Measurements from ENCODE around the gene MYO3B. TPM values are rescaled to one million over a fixed set of nuclear protein-coding genes. Genes with fewer than 3 reads are reported as not detected.
"Not testable (repeated sequence)": the region's sequence is repeated elsewhere in the genome, so short reads cannot be mapped to it uniquely, and the experiment has no call there.

The MYO3B gene
- total RNA-seq, 1 experiment from 2014 or later = not detected

- not testable (repeated sequence) for H3K4me3 ChIP-seq, H3K27me3 ChIP-seq, DNase-seq, H3K36me3 ChIP-seq
- peaks cover 13% of the 10 kb centered on the region for H3K9me3 ChIP-seq
Observed at GRCh38 chr2:170551899-170552298, 374.0 kb downstream of the MYO3B start.

- no peaks in the 10 kb centered on the region for H3K36me3 ChIP-seq
- H3K4me3 ChIP-seq = no peak overlapping the region
- H3K27me3 ChIP-seq = no peaks in the 10 kb centered on the region
- peaks cover 13% of the 10 kb centered on the region for H3K9me3 ChIP-seq
- no peak for DNase-seq
Observed at GRCh38 chr2:170553748-170554147, 375.8 kb downstream of the MYO3B start.

- H3K4me3 ChIP-seq = no peak overlapping the region
- H3K36me3 ChIP-seq = no peaks in the 10 kb centered on the region
- no peaks in the 10 kb centered on the region for H3K27me3 ChIP-seq
- DNase-seq = peak; percentile 92
- peaks cover 13% of the 10 kb centered on the region for H3K9me3 ChIP-seq
Observed at GRCh38 chr2:170554278-170554955, 376.5 kb downstream of the MYO3B start.

- no peaks in the 10 kb centered on the region for H3K27me3 ChIP-seq
- H3K9me3 ChIP-seq = no peaks in the 10 kb centered on the region
- DNase-seq = no peak
- H3K4me3 ChIP-seq = no peak overlapping the region
- no peaks in the 10 kb centered on the region for H3K36me3 ChIP-seq
Observed at GRCh38 chr2:170562928-170563327, 385.0 kb downstream of the MYO3B start.

- Histone ChIP-seq H3K9me3 (no peaks in the 10 kb centered on the region), H3K36me3 (no peaks in the 10 kb centered on the region), H3K27me3 (no peaks in the 10 kb centered on the region), H3K4me3 (no peak overlapping the region)
- DNase-seq = no peak
Observed at GRCh38 chr2:170563401-170563800, 385.5 kb downstream of the MYO3B start.

GRCh38 chr2:170566138-170566537 is 388.2 kb downstream of the MYO3B start:
- H3K9me3 ChIP-seq = no peaks in the 10 kb centered on the region
- no peak for DNase-seq
- no peak overlapping the region for H3K4me3 ChIP-seq
- no peaks in the 10 kb centered on the region for H3K27me3 ChIP-seq
- no peaks in the 10 kb centered on the region for H3K36me3 ChIP-seq

GRCh38 chr2:170567429-170567828 is 389.5 kb downstream of the MYO3B start:
- no peak overlapping the region for H3K4me3 ChIP-seq
- no peak for DNase-seq
- H3K27me3 ChIP-seq = no peaks in the 10 kb centered on the region
- H3K9me3 ChIP-seq = no peaks in the 10 kb centered on the region
- H3K36me3 ChIP-seq = no peaks in the 10 kb centered on the region

GRCh38 chr2:170568511-170568910 is 390.6 kb downstream of the MYO3B start:
- H3K4me3 ChIP-seq = no peak overlapping the region
- H3K9me3 ChIP-seq = no peaks in the 10 kb centered on the region
- DNase-seq = no peak
- H3K27me3 ChIP-seq = no peaks in the 10 kb centered on the region
- no peaks in the 10 kb centered on the region for H3K36me3 ChIP-seq

GRCh38 chr2:170571612-170572011 is 393.7 kb downstream of the MYO3B start:
- Histone ChIP-seq H3K36me3 (no peaks in the 10 kb centered on the region), H3K4me3 (no peak overlapping the region), H3K9me3 (no peaks in the 10 kb centered on the region), H3K27me3 (no peaks in the 10 kb centered on the region)
- DNase-seq = no peak

GRCh38 chr2:170573671-170574070 is 395.7 kb downstream of the MYO3B start:
- Histone ChIP-seq H3K36me3 (no peaks in the 10 kb centered on the region), H3K9me3 (no peaks in the 10 kb centered on the region), H3K4me3 (no peak overlapping the region), H3K27me3 (no peaks in the 10 kb centered on the region)
- no peak for DNase-seq

- H3K4me3 ChIP-seq = no peak overlapping the region
- no peaks in the 10 kb centered on the region for H3K9me3 ChIP-seq
- DNase-seq = no peak
- H3K27me3 ChIP-seq = no peaks in the 10 kb centered on the region
- H3K36me3 ChIP-seq = no peaks in the 10 kb centered on the region
Observed at GRCh38 chr2:170576296-170576695, 398.3 kb downstream of the MYO3B start.

GRCh38 chr2:170577356-170577755 is 399.4 kb downstream of the MYO3B start:
- H3K36me3 ChIP-seq = no peaks in the 10 kb centered on the region
- H3K9me3 ChIP-seq = no peaks in the 10 kb centered on the region
- H3K4me3 ChIP-seq = no peak overlapping the region
- DNase-seq = no peak
- no peaks in the 10 kb centered on the region for H3K27me3 ChIP-seq

- Histone ChIP-seq H3K4me3 (no peak overlapping the region), H3K36me3 (no peaks in the 10 kb centered on the region), H3K9me3 (no peaks in the 10 kb centered on the region), H3K27me3 (no peaks in the 10 kb centered on the region)
- no peak for DNase-seq
Observed at GRCh38 chr2:170578606-170579005, 400.7 kb downstream of the MYO3B start.

GRCh38 chr2:170579511-170579910 is 401.6 kb downstream of the MYO3B start:
- Histone ChIP-seq H3K27me3 (no peaks in the 10 kb centered on the region), H3K9me3 (no peaks in the 10 kb centered on the region), H3K36me3 (no peaks in the 10 kb centered on the region), H3K4me3 (no peak overlapping the region)
- no peak for DNase-seq

- no peaks in the 10 kb centered on the region for H3K27me3 ChIP-seq
- no peak for DNase-seq
- no peaks in the 10 kb centered on the region for H3K9me3 ChIP-seq
- no peak overlapping the region for H3K4me3 ChIP-seq
- H3K36me3 ChIP-seq = no peaks in the 10 kb centered on the region
Observed at GRCh38 chr2:170582313-170582712, 404.4 kb downstream of the MYO3B start.

- Histone ChIP-seq H3K9me3 (no peaks in the 10 kb centered on the region), H3K4me3 (no peak overlapping the region), H3K36me3 (no peaks in the 10 kb centered on the region), H3K27me3 (no peaks in the 10 kb centered on the region)
- DNase-seq = no peak
Observed at GRCh38 chr2:170582751-170583463, 405.0 kb downstream of the MYO3B start.

- Histone ChIP-seq H3K27me3 (no peaks in the 10 kb centered on the region), H3K36me3 (no peaks in the 10 kb centered on the region), H3K9me3 (no peaks in the 10 kb centered on the region), H3K4me3 (no peak overlapping the region)
- DNase-seq = no peak
Observed at GRCh38 chr2:170585067-170585466, 407.1 kb downstream of the MYO3B start.

GRCh38 chr2:170586571-170587095 is 408.7 kb downstream of the MYO3B start:
- no peak for DNase-seq
- H3K36me3 ChIP-seq = no peaks in the 10 kb centered on the region

More at GRCh38 chr2:170586571-170587095, 408.7 kb downstream of the MYO3B start:
- no peaks in the 10 kb centered on the region for H3K9me3 ChIP-seq
- no peak overlapping the region for H3K4me3 ChIP-seq
- H3K27me3 ChIP-seq = no peaks in the 10 kb centered on the region
